ENCODE results near the gene MYO18B. TPM values are rescaled to one million over a fixed set of nuclear protein-coding genes. Genes with fewer than 3 reads are reported as not detected.

MYO18B gene
- not detected for polyA plus RNA-seq (2012; ENCODE audit: insufficient read length, low read depth)

GRCh38 chr22:25741692-25742626 lies at the start of gene MYO18B:
Gene MYO18B, plus strand, starts transcription at chr22:25742188. Its CDS starts 18,905 bp downstream, at chr22:25761093.
- TF ChIP-seq FOXP2 (optimal IDR thresholded peaks at IDR 0.05; ENCODE audit: borderline replicate concordance, extremely low read depth, extremely low read length, insufficient read depth), result no peak
- TF ChIP-seq SIN3A (IDR thresholded peaks at IDR 0.05; ENCODE audit: borderline replicate concordance, insufficient read depth, low read length), result no peak
- TF ChIP-seq TAF1 (IDR thresholded peaks at IDR 0.05; ENCODE audit: borderline replicate concordance, insufficient read depth, low read length), result no peak
- no peak for TF ChIP-seq POLR2AphosphoS5 (IDR thresholded peaks at IDR 0.05; ENCODE audit: low read depth, low read length)
- no peak for TF ChIP-seq REST (IDR thresholded peaks at IDR 0.05; ENCODE audit: insufficient read depth in 1 of 2, low read depth in 2 of 2, low read length in 2 of 2)

GRCh38 chr22:25692397-25693267 lies 49.4 kb upstream of the MYO18B start:
- TF ChIP-seq TAF1 (IDR thresholded peaks at IDR 0.05; ENCODE audit: borderline replicate concordance, insufficient read depth, low read length) (no peak), SIN3A (IDR thresholded peaks at IDR 0.05; ENCODE audit: borderline replicate concordance, insufficient read depth, low read length) (no peak), REST (IDR thresholded peaks at IDR 0.05; ENCODE audit: insufficient read depth in 1 of 2, low read depth in 2 of 2, low read length in 2 of 2) (no peak), FOXP2 (optimal IDR thresholded peaks at IDR 0.05; ENCODE audit: borderline replicate concordance, extremely low read depth, extremely low read length, insufficient read depth) (no peak), POLR2AphosphoS5 (IDR thresholded peaks at IDR 0.05; ENCODE audit: low read depth, low read length) (no peak)

GRCh38 chr22:25693268-25693565 lies 48.8 kb upstream of the MYO18B start:
- TF ChIP-seq TAF1 (IDR thresholded peaks at IDR 0.05; ENCODE audit: borderline replicate concordance, insufficient read depth, low read length), result no peak
- TF ChIP-seq REST (IDR thresholded peaks at IDR 0.05; ENCODE audit: insufficient read depth in 1 of 2, low read depth in 2 of 2, low read length in 2 of 2), result no peak
- no peak for TF ChIP-seq POLR2AphosphoS5 (IDR thresholded peaks at IDR 0.05; ENCODE audit: low read depth, low read length)
- no peak for TF ChIP-seq FOXP2 (optimal IDR thresholded peaks at IDR 0.05; ENCODE audit: borderline replicate concordance, extremely low read depth, extremely low read length, insufficient read depth)
- no peak for TF ChIP-seq SIN3A (IDR thresholded peaks at IDR 0.05; ENCODE audit: borderline replicate concordance, insufficient read depth, low read length)

- TF ChIP-seq TAF1 (IDR thresholded peaks at IDR 0.05; ENCODE audit: borderline replicate concordance, insufficient read depth, low read length) (no peak), POLR2AphosphoS5 (IDR thresholded peaks at IDR 0.05; ENCODE audit: low read depth, low read length) (no peak), SIN3A (IDR thresholded peaks at IDR 0.05; ENCODE audit: borderline replicate concordance, insufficient read depth, low read length) (no peak), REST (IDR thresholded peaks at IDR 0.05; ENCODE audit: insufficient read depth in 1 of 2, low read depth in 2 of 2, low read length in 2 of 2) (no peak), FOXP2 (optimal IDR thresholded peaks at IDR 0.05; ENCODE audit: borderline replicate concordance, extremely low read depth, extremely low read length, insufficient read depth) (no peak)
Observed at GRCh38 chr22:25694196-25694907, 47.6 kb upstream of the MYO18B start.

Data from PFSK-1 (cell line).